HG02840 (cell line): ENCODE results near the gene PCDHA1.

Experiments
- ATAC-seq: cut with Tn5 transposase; IDR thresholded peaks from one replicate; pipeline ENCODE4 v1.9.1; 2021; ENCODE audit warnings: mild to moderate bottlenecking, moderate library complexity, moderate number of reproducible peaks; ENCODE audit not compliant: unreplicated experiment, low FRiP score

Gene PCDHA1

DNA sequence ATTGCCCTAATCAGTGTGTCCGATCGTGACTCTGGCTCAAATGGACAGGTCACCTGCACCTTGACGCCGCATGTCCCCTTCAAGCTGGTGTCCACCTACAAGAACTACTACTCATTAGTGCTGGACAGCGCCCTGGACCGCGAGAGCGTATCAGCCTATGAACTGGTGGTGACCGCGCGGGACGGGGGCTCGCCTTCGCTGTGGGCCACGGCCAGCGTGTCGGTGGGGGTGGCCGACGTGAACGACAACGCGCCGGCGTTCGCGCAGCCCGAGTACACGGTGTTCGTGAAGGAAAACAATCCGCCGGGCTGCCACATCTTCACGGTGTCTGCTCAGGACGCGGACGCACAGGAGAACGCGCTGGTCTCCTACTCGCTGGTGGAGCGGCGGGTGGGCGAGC, 97.4 kb downstream of the PCDHA1 start:
- no peak for ATAC-seq

DNA sequence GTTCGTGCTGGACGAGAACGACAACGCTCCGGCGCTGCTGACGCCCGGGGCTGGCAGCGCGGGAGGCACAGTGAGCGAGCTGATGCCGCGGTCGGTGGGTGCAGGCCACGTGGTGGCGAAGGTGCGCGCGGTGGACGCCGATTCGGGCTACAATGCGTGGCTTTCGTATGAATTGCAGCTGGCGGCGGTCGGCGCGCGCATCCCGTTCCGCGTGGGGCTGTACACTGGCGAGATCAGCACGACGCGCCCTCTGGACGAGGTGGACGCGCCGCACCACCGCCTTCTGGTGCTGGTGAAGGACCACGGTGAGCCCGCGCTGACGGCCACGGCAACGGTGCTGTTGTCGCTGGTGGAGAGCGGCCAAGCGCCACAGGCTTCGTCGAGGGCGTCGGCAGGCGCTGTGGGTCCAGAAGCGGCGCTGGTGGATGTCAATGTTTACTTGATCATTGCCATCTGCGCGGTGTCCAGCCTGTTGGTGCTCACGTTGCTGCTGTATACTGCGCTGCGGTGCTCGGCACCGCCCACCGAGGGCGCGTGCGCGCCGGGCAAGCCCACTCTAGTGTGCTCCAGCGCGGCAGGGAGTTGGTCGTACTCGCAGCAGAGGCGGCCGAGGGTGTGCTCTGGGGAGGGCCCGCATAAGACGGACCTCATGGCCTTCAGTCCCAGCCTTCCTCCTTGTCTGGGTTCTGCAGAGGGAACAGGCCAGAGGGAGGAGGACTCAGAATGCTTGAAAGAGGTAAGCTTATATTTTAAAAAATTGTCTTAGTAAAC, 98.2 kb downstream of the PCDHA1 start:
- no peak for ATAC-seq

DNA sequence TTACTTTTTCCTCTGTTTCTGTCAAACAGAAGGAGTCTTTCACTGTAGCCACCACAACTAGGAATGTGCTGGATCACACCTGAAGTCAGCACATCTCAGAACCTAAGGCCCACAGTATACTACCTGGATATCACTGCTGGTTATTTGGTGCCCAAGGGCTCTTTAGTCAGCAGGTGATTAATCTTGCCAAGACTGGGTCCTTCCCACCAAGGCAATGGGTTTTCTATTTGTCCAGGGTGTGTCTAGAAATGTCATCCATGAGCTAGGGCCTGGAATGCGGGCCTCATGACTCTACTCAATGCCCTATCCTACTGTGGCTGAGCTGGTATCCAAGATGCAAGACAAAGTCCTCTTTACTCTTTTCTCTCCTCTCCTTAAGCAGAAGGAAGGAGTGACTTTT, 130.4 kb downstream of the PCDHA1 start:
- no peak for ATAC-seq

DNA sequence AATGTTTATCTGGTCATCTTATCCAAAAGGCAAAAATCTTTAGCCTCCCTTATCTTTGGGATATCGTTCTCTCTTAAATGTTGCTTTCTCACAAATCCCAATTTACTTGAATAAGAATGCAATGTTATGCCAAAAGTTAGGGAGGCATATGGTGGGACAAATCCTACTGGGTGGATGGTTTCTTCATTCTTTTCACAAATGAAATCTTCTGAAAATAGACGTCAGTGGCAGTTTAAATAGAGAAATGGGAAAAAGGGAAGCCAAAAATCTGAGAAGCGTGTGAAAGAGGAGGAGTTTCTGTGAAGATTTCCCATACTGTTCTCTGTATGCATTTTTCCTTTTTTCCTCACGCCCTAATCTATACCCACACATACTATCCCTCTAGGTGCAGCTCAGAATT, 137.7 kb downstream of the PCDHA1 start:
- no peak for ATAC-seq

DNA sequence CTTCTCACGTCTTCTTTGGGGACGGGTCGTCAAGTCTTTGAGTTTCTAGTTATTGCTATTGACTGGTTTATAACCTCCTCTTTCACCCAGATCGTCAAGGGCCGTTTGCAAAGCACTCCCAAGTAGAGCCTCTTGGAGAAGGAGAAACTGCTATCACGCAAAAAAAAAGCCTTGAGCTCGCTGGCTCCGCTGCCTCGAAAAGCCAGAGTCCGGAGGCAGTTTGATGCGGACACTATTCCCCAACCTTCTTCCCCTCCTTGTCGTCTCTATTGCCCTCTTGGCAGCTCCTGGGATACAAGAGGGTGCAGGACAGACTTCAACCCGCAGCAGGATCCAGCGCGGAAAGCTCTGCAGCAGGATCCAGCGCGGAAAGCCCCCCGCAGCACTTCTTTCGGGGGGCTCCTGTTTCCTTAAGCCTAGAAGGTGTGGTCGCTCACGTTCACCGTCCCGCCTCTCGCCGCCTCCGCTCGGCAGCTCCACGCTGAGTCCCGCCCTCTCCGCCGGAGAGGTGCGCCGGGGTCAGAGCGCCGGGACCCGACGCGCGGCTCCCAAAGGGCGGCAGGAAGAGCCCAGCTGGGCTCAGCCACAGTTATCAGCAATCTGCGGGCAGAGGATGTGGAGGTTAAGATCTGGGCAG, 140.0 kb downstream of the PCDHA1 start, which contains the start of gene PCDHAC1:
Gene PCDHAC1, plus strand, starts transcription at position 494 of the 637 bp plus-strand sequence. CDS start 594 bp downstream, outside the sequence.
- ATAC-seq = no peak

- ATAC-seq = no peak
Measured at GRCh38 chr5:140926443-140927227, 140.7 kb downstream of the PCDHA1 start.

DNA sequence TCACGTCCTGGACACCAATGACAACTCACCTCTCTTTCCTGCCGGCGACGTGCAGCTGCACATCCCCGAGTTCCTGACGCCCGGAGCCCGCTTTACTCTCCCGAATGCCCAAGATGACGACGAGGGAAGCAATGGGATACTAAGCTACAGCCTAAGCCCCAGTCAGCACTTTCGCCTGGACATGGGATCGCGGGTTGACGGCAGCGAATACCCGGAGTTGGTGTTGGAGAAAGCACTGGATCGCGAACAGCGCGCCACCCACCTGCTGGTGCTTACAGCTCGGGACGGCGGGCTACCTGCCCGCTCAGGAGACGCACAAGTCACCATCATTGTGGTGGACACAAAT, 141.3 kb downstream of the PCDHA1 start:
- no peak for ATAC-seq

GRCh38 chr5:140934964-140935606, 149.1 kb downstream of the PCDHA1 start:
- no peak for ATAC-seq

DNA sequence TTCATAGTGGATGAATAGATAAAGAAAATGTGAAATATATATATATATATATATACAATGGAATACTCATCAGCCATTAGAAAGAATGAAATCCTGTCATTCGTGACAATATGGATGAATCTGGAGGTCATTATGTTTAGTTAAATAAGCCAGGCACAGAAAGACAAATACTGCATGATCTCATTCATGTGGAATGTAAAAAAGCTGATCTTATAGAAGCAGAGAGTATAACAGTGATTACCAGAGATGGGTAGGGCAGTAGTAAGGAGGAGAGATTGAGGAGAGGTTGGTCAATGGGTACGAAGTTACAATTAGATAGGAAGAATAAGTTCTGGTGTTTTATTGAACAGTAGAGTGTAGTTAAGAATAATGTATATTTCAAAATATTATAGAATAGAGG, 160.6 kb downstream of the PCDHA1 start:
- ATAC-seq = no peak

- no peak for ATAC-seq
Measured at GRCh38 chr5:140951636-140952035, 165.7 kb downstream of the PCDHA1 start.

- ATAC-seq = no peak
Measured at GRCh38 chr5:140953234-140953633, 167.3 kb downstream of the PCDHA1 start.

GRCh38 chr5:140962190-140962589, 176.2 kb downstream of the PCDHA1 start:
- ATAC-seq = no peak

GRCh38 chr5:140964356-140964755, 178.4 kb downstream of the PCDHA1 start:
- ATAC-seq = no peak

GRCh38 chr5:140965905-140966292, 180.0 kb downstream of the PCDHA1 start:
- ATAC-seq = no peak

DNA sequence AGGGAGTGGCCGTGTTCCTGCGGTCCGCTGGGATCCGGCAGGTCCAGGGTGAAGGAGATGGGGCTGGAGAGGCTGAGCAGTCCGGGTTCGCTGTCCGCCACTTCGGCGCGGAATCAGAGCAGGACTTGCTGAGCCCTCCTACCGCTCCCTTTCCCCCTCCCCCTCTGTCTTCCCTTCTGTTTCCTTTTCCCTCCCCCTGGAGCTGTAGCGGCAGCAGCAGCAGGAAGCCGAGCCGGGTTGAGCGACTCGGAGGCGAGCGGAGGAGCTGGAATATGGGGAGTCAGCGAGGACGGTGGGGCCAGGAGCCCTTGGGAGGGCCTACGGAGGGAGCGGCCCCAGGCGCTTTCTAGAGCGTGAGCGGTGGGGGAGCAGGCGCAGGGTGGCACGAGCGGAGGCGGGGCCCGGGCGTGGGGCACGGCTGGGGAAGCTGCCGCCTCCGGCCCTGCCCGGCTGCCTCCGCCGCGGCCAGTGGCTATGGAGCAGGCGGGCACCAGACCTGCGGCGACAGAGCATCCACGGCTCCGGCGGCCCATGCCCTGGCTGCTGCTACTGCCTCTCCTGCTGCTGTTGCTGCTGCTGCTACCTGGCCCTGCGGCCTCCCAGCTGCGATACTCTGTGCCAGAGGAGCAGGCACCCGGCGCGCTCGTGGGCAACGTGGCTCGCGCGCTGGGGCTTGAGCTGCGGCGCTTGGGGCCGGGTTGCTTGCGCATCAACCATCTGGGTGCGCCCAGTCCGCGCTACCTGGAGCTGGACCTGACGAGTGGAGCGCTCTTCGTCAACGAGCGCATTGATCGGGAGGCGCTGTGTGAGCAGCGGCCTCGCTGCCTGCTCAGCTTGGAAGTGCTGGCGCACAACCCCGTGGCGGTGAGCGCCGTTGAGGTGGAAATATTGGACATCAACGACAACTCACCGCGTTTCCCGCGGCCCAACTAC, 180.6 kb downstream of the PCDHA1 start, which contains the start of gene PCDHAC2:
Gene PCDHAC2, plus strand, starts transcription at position 184 of the 933 bp plus-strand sequence. Its CDS starts 291 bp downstream, at position 475.
- no peak for ATAC-seq

GRCh38 chr5:140967226-140967893, 181.4 kb downstream of the PCDHA1 start:
- ATAC-seq = no peak

GRCh38 chr5:140969880-140970279, 183.9 kb downstream of the PCDHA1 start:
- ATAC-seq = no peak

DNA sequence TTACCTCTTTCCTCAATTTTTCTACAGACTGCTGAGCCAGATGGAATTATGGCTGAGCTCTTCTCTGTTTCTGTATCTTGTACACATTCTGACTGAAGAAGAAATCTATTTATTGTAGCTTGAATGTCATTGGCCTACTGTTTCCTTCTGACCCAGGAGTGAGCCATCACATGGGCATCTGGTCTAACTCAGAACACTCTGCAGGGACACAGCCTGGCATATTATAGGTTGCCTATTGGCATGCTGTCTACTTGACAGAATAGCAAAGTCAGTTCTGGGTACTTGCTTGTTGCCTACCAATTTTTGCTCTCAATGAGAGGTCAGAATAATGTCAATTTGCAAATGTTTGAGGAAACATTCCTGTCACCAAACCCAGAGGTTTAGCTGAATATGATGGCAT, 187.6 kb downstream of the PCDHA1 start:
- ATAC-seq = no peak

DNA sequence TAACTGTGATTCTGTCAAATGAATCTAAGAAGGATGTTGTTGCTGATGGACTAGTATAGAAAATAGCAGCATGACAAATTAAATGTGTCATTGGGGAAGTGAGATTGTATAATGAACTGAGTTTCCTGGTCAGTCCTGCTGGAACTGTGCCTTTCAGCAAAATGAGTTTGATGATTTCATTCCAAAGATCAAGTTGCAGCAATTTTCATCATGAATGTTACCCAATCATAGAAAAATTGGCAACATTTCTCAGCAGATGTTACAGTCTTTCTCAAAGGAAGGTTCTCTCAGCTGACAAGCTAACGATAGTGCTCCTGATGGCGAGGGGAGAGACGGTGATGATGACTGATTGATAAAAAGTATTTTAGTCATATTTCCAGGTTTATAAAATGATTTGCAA, 191.1 kb downstream of the PCDHA1 start:
- ATAC-seq = no peak
